ENCODE data around the gene NECTIN2. TPM values are rescaled to one million over a fixed set of nuclear protein-coding genes. Genes with fewer than 3 reads are reported as not detected.

NECTIN2 gene
- total and polyA plus RNA-seq, 2 donors (not counting 1 experiment from before 2014, with no cell fraction given) = 0.15 to 0.32 TPM

DNA sequence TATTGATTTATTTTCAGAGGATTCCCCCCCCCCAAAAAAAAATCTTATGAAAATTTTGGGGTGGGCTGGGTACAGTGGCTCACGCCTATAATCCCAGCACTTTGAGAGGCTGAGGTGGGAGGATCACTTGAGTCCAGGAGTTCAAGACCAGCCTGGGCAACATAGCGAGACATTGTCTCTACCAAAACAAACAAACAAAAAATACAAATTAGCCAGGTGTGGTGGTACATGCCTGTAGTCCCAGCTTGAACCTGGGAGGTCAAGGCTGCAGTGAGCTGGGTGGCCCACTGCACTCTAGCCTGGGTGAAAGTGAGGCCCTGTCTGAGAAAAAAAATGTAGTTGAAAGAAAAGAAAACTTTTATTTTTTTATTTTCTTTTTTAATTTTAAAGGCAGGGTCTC, 17.9 kb downstream of the NECTIN2 start:
- H4K20me1 ChIP-seq (ENCODE audit: control insufficient read depth, insufficient read depth, low read length, poor library complexity, severe bottlenecking) = no peaks in the 10 kb centered on the region
- Mint-ChIP-seq H3K4me3 (no peak overlapping the region), H3K9me3 (ENCODE audit: insufficient read depth) (no peaks in the 10 kb centered on the region), H3K27me3 (peaks cover 13% of the 10 kb centered on the region), H3K4me1 (no peaks in the 10 kb centered on the region), H3K27ac (no peak overlapping the region)
- H3K27ac ChIP-seq (ENCODE audit: low read length in 2 of 2) = no peak overlapping the region
- no peaks in the 10 kb centered on the region for H3K36me3 ChIP-seq (replicated peaks in 1 of 2; ENCODE audit: control extremely low read depth in 1 of 2, control insufficient read depth in 1 of 2, extremely low read depth in 1 of 2, insufficient read depth in 2 of 2, low read length in 1 of 2)
- DNase-seq = no peak
- intact Hi-C loops (cut with micrococcal nuclease) = no loop called here
- WGBS (ENCODE audit: insufficient coverage) = no CpG with 5 or more reads among the region's 2 CpGs
- no peaks in the 10 kb centered on the region for H3K4me1 ChIP-seq (ENCODE audit: control insufficient read depth in 2 of 2, insufficient read depth in 2 of 2, low read length in 2 of 2)
- no peaks in the 10 kb centered on the region for H3K27me3 ChIP-seq (replicated peaks in 1 of 4; ENCODE audit: control extremely low read depth in 1 of 4, control insufficient read depth in 3 of 4, insufficient read depth in 4 of 4, low read length in 3 of 4)
- H3K9me3 ChIP-seq (ENCODE audit: control extremely low read depth in 1 of 3, control insufficient read depth in 2 of 3, insufficient read depth in 1 of 3, low read length in 2 of 3) = peaks cover 0 to 8% (median 0%) of the 10 kb centered on the region in 3 donors
- H2AFZ ChIP-seq (ENCODE audit: insufficient read depth, low read depth, low read length, poor library complexity, severe bottlenecking) = no peak overlapping the region
- CTCF ChIA-PET = no interaction called here
- ATAC-seq (ENCODE audit: low read depth) = no peak
- POLR2A ChIA-PET = no interaction called here
- no peak overlapping the region for H3K4me2 ChIP-seq (replicated peaks; ENCODE audit: low read depth, low read length, poor library complexity, severe bottlenecking)
- no peak overlapping the region for H3K9ac ChIP-seq (ENCODE audit: low read length)
- no peaks in the 10 kb centered on the region for H3K79me2 ChIP-seq (ENCODE audit: control insufficient read depth, insufficient read depth, low read length)
- no peak overlapping the region for H3K4me3 ChIP-seq (ENCODE audit: control extremely low read depth in 1 of 5, extremely low read depth in 1 of 5, insufficient read depth in 1 of 5, low read depth in 2 of 5, low read length in 4 of 5)
- no peak for TF ChIP-seq EZH2 (IDR thresholded peaks at IDR 0.05; ENCODE audit: borderline replicate concordance, insufficient read depth, low read depth, low read length, poor library complexity, severe bottlenecking)
- TF ChIP-seq, protein P1, sequence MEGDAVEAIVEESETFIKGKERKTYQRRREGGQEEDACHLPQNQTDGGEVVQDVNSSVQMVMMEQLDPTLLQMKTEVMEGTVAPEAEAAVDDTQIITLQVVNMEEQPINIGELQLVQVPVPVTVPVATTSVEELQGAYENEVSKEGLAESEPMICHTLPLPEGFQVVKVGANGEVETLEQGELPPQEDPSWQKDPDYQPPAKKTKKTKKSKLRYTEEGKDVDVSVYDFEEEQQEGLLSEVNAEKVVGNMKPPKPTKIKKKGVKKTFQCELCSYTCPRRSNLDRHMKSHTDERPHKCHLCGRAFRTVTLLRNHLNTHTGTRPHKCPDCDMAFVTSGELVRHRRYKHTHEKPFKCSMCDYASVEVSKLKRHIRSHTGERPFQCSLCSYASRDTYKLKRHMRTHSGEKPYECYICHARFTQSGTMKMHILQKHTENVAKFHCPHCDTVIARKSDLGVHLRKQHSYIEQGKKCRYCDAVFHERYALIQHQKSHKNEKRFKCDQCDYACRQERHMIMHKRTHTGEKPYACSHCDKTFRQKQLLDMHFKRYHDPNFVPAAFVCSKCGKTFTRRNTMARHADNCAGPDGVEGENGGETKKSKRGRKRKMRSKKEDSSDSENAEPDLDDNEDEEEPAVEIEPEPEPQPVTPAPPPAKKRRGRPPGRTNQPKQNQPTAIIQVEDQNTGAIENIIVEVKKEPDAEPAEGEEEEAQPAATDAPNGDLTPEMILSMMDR (IDR thresholded peaks at IDR 0.05) = no peak

DNA sequence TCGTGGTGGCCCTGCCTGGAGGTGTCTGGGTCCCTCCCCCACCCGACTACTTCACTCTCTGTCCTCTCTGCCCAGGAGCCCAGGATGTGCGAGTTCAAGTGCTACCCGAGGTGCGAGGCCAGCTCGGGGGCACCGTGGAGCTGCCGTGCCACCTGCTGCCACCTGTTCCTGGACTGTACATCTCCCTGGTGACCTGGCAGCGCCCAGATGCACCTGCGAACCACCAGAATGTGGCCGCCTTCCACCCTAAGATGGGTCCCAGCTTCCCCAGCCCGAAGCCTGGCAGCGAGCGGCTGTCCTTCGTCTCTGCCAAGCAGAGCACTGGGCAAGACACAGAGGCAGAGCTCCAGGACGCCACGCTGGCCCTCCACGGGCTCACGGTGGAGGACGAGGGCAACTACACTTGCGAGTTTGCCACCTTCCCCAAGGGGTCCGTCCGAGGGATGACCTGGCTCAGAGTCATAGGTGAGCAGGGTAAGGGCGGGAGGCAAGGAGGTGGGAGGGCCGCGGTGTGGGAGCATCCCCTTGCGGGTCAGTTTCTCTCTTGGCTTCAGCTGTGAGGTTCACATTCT, 19.2 kb downstream of the NECTIN2 start:
- H3K27ac ChIP-seq (ENCODE audit: low read length in 2 of 2) = no peak overlapping the region
- no peaks in the 10 kb centered on the region for H3K27me3 ChIP-seq (replicated peaks in 1 of 4; ENCODE audit: control extremely low read depth in 1 of 4, control insufficient read depth in 3 of 4, insufficient read depth in 4 of 4, low read length in 3 of 4)

More for the DNA sequence above, 19.2 kb downstream of the NECTIN2 start:
- Histone ChIP-seq H3K4me1 (ENCODE audit: control insufficient read depth in 2 of 2, insufficient read depth in 2 of 2, low read length in 2 of 2) (no peaks in the 10 kb centered on the region), H3K4me2 (replicated peaks; ENCODE audit: low read depth, low read length, poor library complexity, severe bottlenecking) (no peak overlapping the region), H3K36me3 (replicated peaks in 1 of 2; ENCODE audit: control extremely low read depth in 1 of 2, control insufficient read depth in 1 of 2, extremely low read depth in 1 of 2, insufficient read depth in 2 of 2, low read length in 1 of 2) (no peaks in the 10 kb centered on the region), H3K9me3 (ENCODE audit: control extremely low read depth in 1 of 3, control insufficient read depth in 2 of 3, insufficient read depth in 1 of 3, low read length in 2 of 3) (peaks cover 0 to 8% (median 0%) of the 10 kb centered on the region in 3 donors), H3K4me3 (ENCODE audit: control extremely low read depth in 1 of 5, extremely low read depth in 1 of 5, insufficient read depth in 1 of 5, low read depth in 2 of 5, low read length in 4 of 5) (no peak overlapping the region), H3K79me2 (ENCODE audit: control insufficient read depth, insufficient read depth, low read length) (no peaks in the 10 kb centered on the region), H3K9ac (ENCODE audit: low read length) (no peak overlapping the region), H2AFZ (ENCODE audit: insufficient read depth, low read depth, low read length, poor library complexity, severe bottlenecking) (no peak overlapping the region), H4K20me1 (ENCODE audit: control insufficient read depth, insufficient read depth, low read length, poor library complexity, severe bottlenecking) (no peaks in the 10 kb centered on the region)
- no peak for ATAC-seq (ENCODE audit: low read depth)
- CTCF ChIA-PET = no interaction called here
- H3K9me3 Mint-ChIP-seq (ENCODE audit: insufficient read depth) = no peaks in the 10 kb centered on the region
- H3K4me3 Mint-ChIP-seq = no peak overlapping the region
- POLR2A ChIA-PET = no interaction called here
- H3K27ac Mint-ChIP-seq = no peak overlapping the region
- H3K4me1 Mint-ChIP-seq = no peaks in the 10 kb centered on the region
- WGBS (ENCODE audit: insufficient coverage) = 94% methylated on average over 22 of the region's 27 CpGs
- TF ChIP-seq EZH2 (IDR thresholded peaks at IDR 0.05; ENCODE audit: borderline replicate concordance, insufficient read depth, low read depth, low read length, poor library complexity, severe bottlenecking) = no peak
- TF ChIP-seq, protein P1 (IDR thresholded peaks at IDR 0.05) = no peak
- no peak for DNase-seq
- intact Hi-C loops (cut with micrococcal nuclease) = no loop called here
- peaks cover 15% of the 10 kb centered on the region for H3K27me3 Mint-ChIP-seq

Data from B cell (primary cell).